Testis (tissue), 2 donors: ENCODE data around the gene COX10.

Source experiments
- CTCF ChIP-seq, 3 experiments: fragments of 450-650 bp in 2 of 3; fragments of 200-600 bp in 1 of 3; sonication (generic) in 1 of 3; IDR thresholded peaks; one replicate each; pipeline ENCODE4 v1.5.1; 2016 to 2019; ENCODE audit warnings: antibody characterized with exemption in 3 of 3, mild to moderate bottlenecking in 2 of 3, moderate library complexity in 1 of 3
- POLR2A ChIP-seq: fragments of 450-650 bp; IDR thresholded peaks from one replicate; pipeline ENCODE4 v1.6.1; 2017; ENCODE audit warnings: antibody characterized with exemption, mild to moderate bottlenecking, moderate library complexity

GRCh38 chr17:14165616-14166015 is 96.3 kb downstream of the COX10 start:
- no peak for TF ChIP-seq CTCF (IDR thresholded peaks at IDR 0.05)
- no peak for TF ChIP-seq POLR2A
